Measurements from ENCODE around the gene TSHZ2. TPM values are rescaled to one million over a fixed set of nuclear protein-coding genes. Genes with fewer than 3 reads are reported as not detected.
A peak's percentile ranks its signal among the peaks of the same experiment; 100 is the strongest.

Gene TSHZ2
- total and polyA plus RNA-seq, 9 of the 15 experiments (the other 6 are each of a cell fraction or from before 2014, with no cell fraction given): 0.03 to 0.20 (median 0.05) TPM; not detected in 4

- TF ChIP-seq PBX2 (CRISPR knock-in tag; IDR thresholded peaks at IDR 0.05; ENCODE audit: low read depth): no peak
- peak; percentile 50; the same call in 1 of the 2 replicates for TF ChIP-seq PBX2 (tag; conservative IDR thresholded peaks at IDR 0.05; ENCODE audit: low read depth)
- peak; percentile 56 for TF ChIP-seq NCOR1 (IDR thresholded peaks at IDR 0.05)
- no peak for TF ChIP-seq LARP7 (IDR thresholded peaks at IDR 0.05)
- peak; percentile 85 for TF ChIP-seq MAFF (IDR thresholded peaks at IDR 0.05; ENCODE audit: low read length)
- no peak for TF ChIP-seq POLR2AphosphoS2 (IDR thresholded peaks at IDR 0.05; ENCODE audit: low read length)
- no peak for TF ChIP-seq SFPQ (IDR thresholded peaks at IDR 0.05; ENCODE audit: low read depth, low read length)
- TF ChIP-seq KLF16 (IDR thresholded peaks at IDR 0.05): peak; percentile 87
- 0 out of 2 replicates have a peak, but pooled peaks have one; percentile 46 for TF ChIP-seq FOXJ2 (tag; IDR thresholded peaks at IDR 0.05)
- no peak for TF ChIP-seq ZNF41 (CRISPR knock-in tag; conservative IDR thresholded peaks at IDR 0.05)
- TF ChIP-seq NCOA1 (IDR thresholded peaks at IDR 0.05; ENCODE audit: low read depth): peak; percentile 68
- TF ChIP-seq DACH1 (IDR thresholded peaks at IDR 0.05; ENCODE audit: partially characterized antibody): peak; percentile 89
- TF ChIP-seq MTA1 (IDR thresholded peaks at IDR 0.05; ENCODE audit: borderline replicate concordance): peak; percentile 78; the same call in 1 of the 2 replicates
- TF ChIP-seq C11orf30 (IDR thresholded peaks at IDR 0.05; ENCODE audit: low read depth): peak; percentile 91
- no peak for TF ChIP-seq TCF7L2 (IDR thresholded peaks at IDR 0.05; ENCODE audit: low read depth, low read length)
- TF ChIP-seq MECOM (CRISPR knock-in tag; IDR thresholded peaks at IDR 0.05): peak; percentile 96
- peak; percentile 72 for TF ChIP-seq ZEB2 (IDR thresholded peaks at IDR 0.05)
- peak; percentile 70 for TF ChIP-seq MAFK (IDR thresholded peaks at IDR 0.05; ENCODE audit: low read length)
- TF ChIP-seq BRF1 (IDR thresholded peaks at IDR 0.05; ENCODE audit: borderline replicate concordance, extremely low read depth, insufficient read length): no peak
- peak; percentile 61 for TF ChIP-seq FOSL1 (tag; conservative IDR thresholded peaks at IDR 0.05)
- peak; percentile 59 for TF ChIP-seq EGR1 (conservative IDR thresholded peaks at IDR 0.05)
- TF ChIP-seq HMBOX1 (IDR thresholded peaks at IDR 0.05): peak; percentile 45
- 0 out of 2 replicates have a peak, but pooled peaks have one; percentile 14 for TF ChIP-seq L3MBTL2 (IDR thresholded peaks at IDR 0.05)
- TF ChIP-seq SMARCC2 (IDR thresholded peaks at IDR 0.05; ENCODE audit: low read depth): 0 out of 2 replicates have a peak, but pooled peaks have one; percentile 38
- no peak for TF ChIP-seq MTF1 (CRISPR knock-in tag; IDR thresholded peaks at IDR 0.05; ENCODE audit: borderline replicate concordance)
- peak; percentile 65 for TF ChIP-seq CBFA2T2 (conservative IDR thresholded peaks at IDR 0.05)
- TF ChIP-seq STAT5A (IDR thresholded peaks at IDR 0.05; ENCODE audit: borderline replicate concordance, low read length): peak; percentile 38; the same call in 1 of the 2 replicates
Observed at GRCh38 chr20:53296451-53297153, 324.4 kb downstream of the TSHZ2 start (continued).
